ENCODE data around the gene MAGI2.

MAGI2 gene

GRCh38 chr7:78764571-78764970, 688.9 kb downstream of the MAGI2 start:
- Histone ChIP-seq H3K79me2 (ENCODE audit: insufficient read depth, low read length) (no peaks in the 10 kb centered on the region), H3K4me1 (ENCODE audit: insufficient read depth, low read length, poor library complexity, severe bottlenecking) (no peaks in the 10 kb centered on the region), H3F3A (ENCODE audit: low read depth) (no peaks in the 10 kb centered on the region), H2AFZ (ENCODE audit: low read length) (no peak overlapping the region), H3K9me3 (ENCODE audit: insufficient read depth, low read depth, low read length) (no peaks in the 10 kb centered on the region), H3K4me3 (ENCODE audit: low read length, poor library complexity, severe bottlenecking) (no peak overlapping the region), H3K27me3 (ENCODE audit: insufficient read depth, low read length, poor library complexity, severe bottlenecking) (no peaks in the 10 kb centered on the region), H3K9me2 (replicated peaks; ENCODE audit: low read depth, low read length) (no peaks in the 10 kb centered on the region), H4K20me1 (ENCODE audit: insufficient read depth, low read length, poor library complexity, severe bottlenecking) (no peaks in the 10 kb centered on the region), H3K36me3 (ENCODE audit: insufficient read depth, low read length) (no peaks in the 10 kb centered on the region), H3K9ac (ENCODE audit: low read depth, low read length, poor library complexity, severe bottlenecking) (no peak overlapping the region), H3K4me2 (ENCODE audit: low read depth, low read length, poor library complexity, severe bottlenecking) (no peak overlapping the region)
- TF ChIP-seq, protein P1, sequence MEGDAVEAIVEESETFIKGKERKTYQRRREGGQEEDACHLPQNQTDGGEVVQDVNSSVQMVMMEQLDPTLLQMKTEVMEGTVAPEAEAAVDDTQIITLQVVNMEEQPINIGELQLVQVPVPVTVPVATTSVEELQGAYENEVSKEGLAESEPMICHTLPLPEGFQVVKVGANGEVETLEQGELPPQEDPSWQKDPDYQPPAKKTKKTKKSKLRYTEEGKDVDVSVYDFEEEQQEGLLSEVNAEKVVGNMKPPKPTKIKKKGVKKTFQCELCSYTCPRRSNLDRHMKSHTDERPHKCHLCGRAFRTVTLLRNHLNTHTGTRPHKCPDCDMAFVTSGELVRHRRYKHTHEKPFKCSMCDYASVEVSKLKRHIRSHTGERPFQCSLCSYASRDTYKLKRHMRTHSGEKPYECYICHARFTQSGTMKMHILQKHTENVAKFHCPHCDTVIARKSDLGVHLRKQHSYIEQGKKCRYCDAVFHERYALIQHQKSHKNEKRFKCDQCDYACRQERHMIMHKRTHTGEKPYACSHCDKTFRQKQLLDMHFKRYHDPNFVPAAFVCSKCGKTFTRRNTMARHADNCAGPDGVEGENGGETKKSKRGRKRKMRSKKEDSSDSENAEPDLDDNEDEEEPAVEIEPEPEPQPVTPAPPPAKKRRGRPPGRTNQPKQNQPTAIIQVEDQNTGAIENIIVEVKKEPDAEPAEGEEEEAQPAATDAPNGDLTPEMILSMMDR (conservative IDR thresholded peaks at IDR 0.05; ENCODE audit: low read length) = no peak
- TF ChIP-seq EZH2phosphoT487 (IDR thresholded peaks at IDR 0.05; ENCODE audit: borderline replicate concordance) = no peak

GRCh38 chr7:78762625-78763024, 690.8 kb downstream of the MAGI2 start:
- H3K4me1 ChIP-seq (ENCODE audit: insufficient read depth, low read length, poor library complexity, severe bottlenecking) = no peaks in the 10 kb centered on the region
- TF ChIP-seq EZH2phosphoT487 (IDR thresholded peaks at IDR 0.05; ENCODE audit: borderline replicate concordance) = no peak
- TF ChIP-seq, protein P1 (conservative IDR thresholded peaks at IDR 0.05; ENCODE audit: low read length) = no peak
- no peak overlapping the region for H3K4me2 ChIP-seq (ENCODE audit: low read depth, low read length, poor library complexity, severe bottlenecking)
- H3K4me3 ChIP-seq (ENCODE audit: low read length, poor library complexity, severe bottlenecking) = no peak overlapping the region
- H4K20me1 ChIP-seq (ENCODE audit: insufficient read depth, low read length, poor library complexity, severe bottlenecking) = no peaks in the 10 kb centered on the region
- H3K9ac ChIP-seq (ENCODE audit: low read depth, low read length, poor library complexity, severe bottlenecking) = no peak overlapping the region
- H3K27me3 ChIP-seq (ENCODE audit: insufficient read depth, low read length, poor library complexity, severe bottlenecking) = no peaks in the 10 kb centered on the region
- H3F3A ChIP-seq (ENCODE audit: low read depth) = no peaks in the 10 kb centered on the region
- H2AFZ ChIP-seq (ENCODE audit: low read length) = no peak overlapping the region
- H3K36me3 ChIP-seq (ENCODE audit: insufficient read depth, low read length) = no peaks in the 10 kb centered on the region
- no peaks in the 10 kb centered on the region for H3K9me3 ChIP-seq (ENCODE audit: insufficient read depth, low read depth, low read length)
- no peaks in the 10 kb centered on the region for H3K9me2 ChIP-seq (replicated peaks; ENCODE audit: low read depth, low read length)
- H3K79me2 ChIP-seq (ENCODE audit: insufficient read depth, low read length) = no peaks in the 10 kb centered on the region

GRCh38 chr7:78760620-78761355, 692.7 kb downstream of the MAGI2 start:
- Histone ChIP-seq H3K36me3 (ENCODE audit: insufficient read depth, low read length) (no peaks in the 10 kb centered on the region), H3K79me2 (ENCODE audit: insufficient read depth, low read length) (no peaks in the 10 kb centered on the region), H3K9me3 (ENCODE audit: insufficient read depth, low read depth, low read length) (no peaks in the 10 kb centered on the region), H3F3A (ENCODE audit: low read depth) (no peaks in the 10 kb centered on the region), H3K27me3 (ENCODE audit: insufficient read depth, low read length, poor library complexity, severe bottlenecking) (no peaks in the 10 kb centered on the region), H3K4me2 (ENCODE audit: low read depth, low read length, poor library complexity, severe bottlenecking) (no peak overlapping the region), H4K20me1 (ENCODE audit: insufficient read depth, low read length, poor library complexity, severe bottlenecking) (no peaks in the 10 kb centered on the region), H3K9ac (ENCODE audit: low read depth, low read length, poor library complexity, severe bottlenecking) (no peak overlapping the region), H3K4me3 (ENCODE audit: low read length, poor library complexity, severe bottlenecking) (no peak overlapping the region), H2AFZ (ENCODE audit: low read length) (no peak overlapping the region), H3K9me2 (replicated peaks; ENCODE audit: low read depth, low read length) (no peaks in the 10 kb centered on the region), H3K4me1 (ENCODE audit: insufficient read depth, low read length, poor library complexity, severe bottlenecking) (no peaks in the 10 kb centered on the region)
- TF ChIP-seq, protein P1 (conservative IDR thresholded peaks at IDR 0.05; ENCODE audit: low read length) = no peak
- no peak for TF ChIP-seq EZH2phosphoT487 (IDR thresholded peaks at IDR 0.05; ENCODE audit: borderline replicate concordance)

All from Loucy (cell line).